ENCODE data around the gene KAT2A. TPM values are rescaled to one million over a fixed set of nuclear protein-coding genes. Genes with fewer than 3 reads are reported as not detected.

KAT2A gene
- total RNA-seq, 4 donors from 2014 or later = 36.3 to 107 (median 57.1) TPM

DNA sequence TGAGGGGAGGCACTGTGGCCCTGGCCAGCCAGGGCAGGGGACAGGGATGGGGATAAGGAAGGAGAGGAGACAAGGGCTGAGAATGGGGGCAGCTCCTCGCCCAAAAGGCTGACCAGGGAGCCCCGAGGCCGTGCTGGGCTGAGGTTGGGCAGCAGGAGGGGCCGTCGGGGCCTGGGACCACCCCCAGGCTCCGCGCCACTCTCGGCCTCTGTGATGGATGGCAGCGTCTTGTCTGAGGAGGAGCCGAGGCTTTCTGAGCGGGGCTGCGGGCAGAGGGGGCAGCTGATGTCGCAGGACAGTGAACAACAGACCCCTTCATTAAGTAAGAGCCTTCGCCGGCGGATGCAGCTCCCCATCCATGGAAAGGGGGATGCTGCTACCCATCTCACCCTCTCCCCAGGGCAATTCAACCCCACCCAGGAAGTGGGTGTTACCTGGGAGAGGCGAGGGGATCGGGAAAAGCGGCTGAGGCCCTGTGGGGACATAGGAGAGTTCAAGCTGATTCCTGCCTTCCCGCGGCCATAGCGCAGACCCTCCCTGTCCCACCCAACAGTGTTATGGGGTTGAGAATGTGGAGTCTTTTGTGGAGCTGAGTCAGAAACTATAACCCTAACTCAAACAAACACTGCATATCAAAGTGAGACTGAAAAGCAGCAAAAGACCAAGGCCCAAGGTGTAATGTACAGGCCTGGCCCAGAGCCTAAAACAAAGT lies 42.7 kb upstream of the KAT2A start:
- no peak for DNase-seq (ENCODE audit: low spot score in 2 of 2)
- Histone ChIP-seq H3K27me3 (no peaks in the 10 kb centered on the region), H3K4me3 (no peak overlapping the region), H3K36me3 (no peaks in the 10 kb centered on the region), H3K27ac (no peak overlapping the region), H3K9me3 (no peaks in the 10 kb centered on the region), H3K4me1 (no peaks in the 10 kb centered on the region)
- 43% methylated on average over 18 of the region's 22 CpGs for WGBS
- TF ChIP-seq POLR2A (IDR thresholded peaks at IDR 0.05) = no peak
- TF ChIP-seq POLR2AphosphoS5 (IDR thresholded peaks at IDR 0.05) = no peak
- TF ChIP-seq, protein P1, sequence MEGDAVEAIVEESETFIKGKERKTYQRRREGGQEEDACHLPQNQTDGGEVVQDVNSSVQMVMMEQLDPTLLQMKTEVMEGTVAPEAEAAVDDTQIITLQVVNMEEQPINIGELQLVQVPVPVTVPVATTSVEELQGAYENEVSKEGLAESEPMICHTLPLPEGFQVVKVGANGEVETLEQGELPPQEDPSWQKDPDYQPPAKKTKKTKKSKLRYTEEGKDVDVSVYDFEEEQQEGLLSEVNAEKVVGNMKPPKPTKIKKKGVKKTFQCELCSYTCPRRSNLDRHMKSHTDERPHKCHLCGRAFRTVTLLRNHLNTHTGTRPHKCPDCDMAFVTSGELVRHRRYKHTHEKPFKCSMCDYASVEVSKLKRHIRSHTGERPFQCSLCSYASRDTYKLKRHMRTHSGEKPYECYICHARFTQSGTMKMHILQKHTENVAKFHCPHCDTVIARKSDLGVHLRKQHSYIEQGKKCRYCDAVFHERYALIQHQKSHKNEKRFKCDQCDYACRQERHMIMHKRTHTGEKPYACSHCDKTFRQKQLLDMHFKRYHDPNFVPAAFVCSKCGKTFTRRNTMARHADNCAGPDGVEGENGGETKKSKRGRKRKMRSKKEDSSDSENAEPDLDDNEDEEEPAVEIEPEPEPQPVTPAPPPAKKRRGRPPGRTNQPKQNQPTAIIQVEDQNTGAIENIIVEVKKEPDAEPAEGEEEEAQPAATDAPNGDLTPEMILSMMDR (IDR thresholded peaks at IDR 0.05) = no peak
- TF ChIP-seq EP300 (IDR thresholded peaks at IDR 0.05) = no peak

DNA sequence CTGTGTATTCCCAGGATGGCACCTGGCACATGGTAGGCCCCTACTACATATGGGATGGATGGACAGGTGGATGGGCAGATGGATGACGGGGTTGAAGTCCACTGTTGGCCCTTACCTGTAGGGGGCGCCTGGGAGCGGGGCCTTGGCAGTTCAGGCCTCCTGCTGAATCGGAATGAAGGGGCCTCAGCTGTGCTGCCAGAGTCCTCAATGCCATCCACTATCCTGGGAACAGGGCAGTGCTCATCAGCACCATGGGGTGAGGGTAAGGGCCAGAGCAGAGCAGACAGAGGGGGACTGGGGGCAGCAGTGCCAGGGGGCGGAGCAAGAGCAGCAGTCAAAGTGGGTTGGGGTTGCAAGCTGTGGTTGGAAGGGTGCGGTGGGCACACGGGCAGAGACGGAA lies 41.9 kb upstream of the KAT2A start:
- TF ChIP-seq POLR2A (IDR thresholded peaks at IDR 0.05) (no peak), EP300 (IDR thresholded peaks at IDR 0.05) (no peak), POLR2AphosphoS5 (IDR thresholded peaks at IDR 0.05) (no peak)
- TF ChIP-seq, protein P1 (IDR thresholded peaks at IDR 0.05) = no peak
- WGBS = 50% methylated on average over 8 of the region's 8 CpGs
- no peak for DNase-seq (ENCODE audit: low spot score in 2 of 2)
- Histone ChIP-seq H3K27me3 (no peaks in the 10 kb centered on the region), H3K36me3 (no peaks in the 10 kb centered on the region), H3K9me3 (no peaks in the 10 kb centered on the region), H3K4me1 (no peaks in the 10 kb centered on the region), H3K27ac (no peak overlapping the region), H3K4me3 (no peak overlapping the region)

DNA sequence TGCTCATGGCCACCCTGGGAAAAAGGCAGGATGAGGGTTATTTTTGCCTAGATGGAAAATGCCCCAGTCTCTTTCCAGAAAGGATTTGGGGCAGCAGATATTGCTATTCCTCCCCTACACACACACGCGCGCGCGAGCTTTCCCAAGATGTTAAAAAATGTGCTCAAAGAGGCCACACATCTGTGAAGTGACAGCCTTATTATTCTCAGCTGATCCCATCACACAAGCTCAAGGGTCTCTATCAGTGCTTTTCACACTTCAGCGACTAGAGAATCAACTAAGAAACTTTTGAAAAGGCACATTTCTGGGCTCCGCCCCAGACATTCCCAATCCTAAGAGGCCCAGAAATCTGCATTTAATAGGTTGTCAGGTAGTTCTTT lies 39.4 kb upstream of the KAT2A start:
- Histone ChIP-seq H3K27ac (no peak overlapping the region), H3K27me3 (no peaks in the 10 kb centered on the region), H3K4me3 (no peak overlapping the region), H3K4me1 (peaks cover 3% of the 10 kb centered on the region), H3K9me3 (no peaks in the 10 kb centered on the region), H3K36me3 (no peaks in the 10 kb centered on the region)
- 88% methylated on average over 7 of the region's 7 CpGs for WGBS
- TF ChIP-seq, protein P1 (IDR thresholded peaks at IDR 0.05) = no peak
- TF ChIP-seq POLR2AphosphoS5 (IDR thresholded peaks at IDR 0.05) (no peak), EP300 (IDR thresholded peaks at IDR 0.05) (no peak), POLR2A (IDR thresholded peaks at IDR 0.05) (no peak)
- DNase-seq (ENCODE audit: low spot score in 2 of 2) = no peak

DNA sequence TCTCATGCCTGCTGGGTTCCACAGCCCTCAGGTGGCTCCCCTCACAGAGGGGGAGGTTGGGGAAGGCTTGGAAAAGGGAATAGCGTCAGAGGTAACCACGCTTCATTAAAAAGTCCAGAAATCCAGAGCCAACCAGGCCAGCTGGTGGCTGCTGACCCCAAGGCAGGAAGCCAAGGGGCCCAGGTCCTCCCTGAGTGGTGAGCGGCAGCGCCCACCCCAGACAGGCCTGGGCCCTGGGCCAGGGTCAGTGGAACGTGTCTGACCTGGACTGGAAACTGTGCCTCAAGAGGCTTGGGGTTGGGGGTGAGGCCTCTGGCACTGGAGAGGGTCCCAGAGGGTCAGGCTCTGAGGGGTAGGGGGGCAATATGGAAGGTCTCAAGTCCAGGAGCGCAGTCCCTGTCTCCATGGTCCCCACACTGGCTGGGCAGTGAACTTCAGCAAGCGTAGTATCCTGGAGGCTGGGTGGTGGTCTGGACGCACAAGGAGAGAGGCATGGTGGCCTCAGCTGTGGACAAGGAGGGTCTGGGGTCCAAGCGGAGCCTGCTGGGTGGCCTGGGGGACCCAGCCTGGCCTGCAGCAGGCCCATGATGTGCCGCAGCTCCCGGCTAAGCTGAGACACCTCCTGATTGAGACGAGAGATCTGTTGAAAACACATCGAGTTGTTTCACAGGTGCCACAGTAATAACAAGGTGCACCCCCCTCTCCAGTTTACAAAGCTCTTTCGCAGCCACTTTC lies 38.8 kb upstream of the KAT2A start:
- DNase-seq (ENCODE audit: low spot score in 2 of 2) = no peak
- H3K27ac ChIP-seq = no peak overlapping the region
- no peaks in the 10 kb centered on the region for H3K27me3 ChIP-seq

More for the DNA sequence above, 38.8 kb upstream of the KAT2A start:
- Histone ChIP-seq H3K9me3 (no peaks in the 10 kb centered on the region), H3K4me3 (no peak overlapping the region), H3K36me3 (no peaks in the 10 kb centered on the region), H3K4me1 (peaks cover 5% of the 10 kb centered on the region)
- TF ChIP-seq, protein P1 (IDR thresholded peaks at IDR 0.05) = no peak
- TF ChIP-seq EP300 (IDR thresholded peaks at IDR 0.05) (no peak), POLR2AphosphoS5 (IDR thresholded peaks at IDR 0.05) (no peak), POLR2A (IDR thresholded peaks at IDR 0.05) (no peak)
- 75% methylated on average over 11 of the region's 14 CpGs for WGBS
